ENCODE results near the gene MAPK8IP3. TPM values are rescaled to one million over a fixed set of nuclear protein-coding genes. Genes with fewer than 3 reads are reported as not detected.

The MAPK8IP3 gene
- total and polyA plus RNA-seq, 9 of the 15 experiments (the other 6 are each of a cell fraction or from before 2014, with no cell fraction given) = 0.17 to 58.7 (median 16.7) TPM

DNA sequence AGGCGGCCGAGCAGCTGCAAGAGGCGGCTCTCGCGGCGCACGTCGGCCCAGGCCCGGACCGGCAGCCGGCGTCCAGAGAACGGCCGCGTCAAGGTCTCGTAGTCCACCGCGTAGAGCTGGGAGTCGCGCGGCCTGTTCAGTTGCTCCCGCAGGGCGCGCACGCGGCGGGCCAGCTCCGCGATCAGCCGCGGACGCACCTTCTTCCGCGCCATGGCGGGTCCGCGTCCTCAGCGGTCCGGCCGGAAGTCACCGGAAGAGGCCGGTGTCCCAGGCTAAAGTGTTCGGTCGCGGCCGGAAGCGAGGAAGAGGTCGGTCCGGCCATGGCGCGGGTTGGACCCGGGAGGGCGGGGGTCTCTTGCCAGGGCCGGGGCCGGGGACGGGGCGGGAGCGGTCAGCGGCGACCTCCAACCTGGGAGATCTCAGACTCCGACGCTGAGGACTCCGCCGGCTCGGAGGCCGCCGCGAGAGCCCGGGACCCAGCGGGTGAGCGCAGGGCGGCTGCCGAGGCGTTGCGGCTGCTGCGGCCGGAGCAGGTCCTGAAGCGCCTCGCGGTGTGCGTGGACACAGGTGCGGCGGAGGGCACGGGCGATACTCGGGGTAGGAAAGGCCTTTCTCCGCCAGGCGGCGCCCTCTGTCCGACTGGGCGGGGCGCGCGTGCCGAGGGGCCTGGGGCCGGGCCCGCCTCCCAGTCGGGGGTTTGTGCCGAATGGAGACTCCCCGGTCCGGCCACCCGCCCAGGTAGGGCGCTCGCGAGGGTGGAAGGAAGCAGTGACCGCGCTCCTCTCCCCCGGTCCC lies 67.1 kb downstream of the MAPK8IP3 start, which contains the start of gene MRPS34 (continued):
- TF ChIP-seq ZBTB9 (CRISPR knock-in tag; IDR thresholded peaks at IDR 0.05) = peak; percentile 66; the same call in 1 of the 2 replicates
- TF ChIP-seq THRA (IDR thresholded peaks at IDR 0.05) = no peak
- peak; percentile 77 for TF ChIP-seq NEUROD1 (IDR thresholded peaks at IDR 0.05; ENCODE audit: borderline replicate concordance, low read depth, low read length, partially characterized antibody)
- TF ChIP-seq SOX6 (IDR thresholded peaks at IDR 0.05) = no peak; the same call in 1 of the 2 replicates
- TF ChIP-seq ELF1 (tag; IDR thresholded peaks at IDR 0.05) = peak; percentile 92
- no peak for TF ChIP-seq HDGF (IDR thresholded peaks at IDR 0.05)
- TF ChIP-seq E2F1 (CRISPR knock-in tag; IDR thresholded peaks at IDR 0.05) = peak; percentile 86; the same call in 1 of the 2 replicates
- TF ChIP-seq PCBP2 (IDR thresholded peaks at IDR 0.05; ENCODE audit: low read depth, low read length, poor library complexity, severe bottlenecking) = peak; percentile 13
- TF ChIP-seq ZNF347 (CRISPR knock-in tag; IDR thresholded peaks at IDR 0.05; ENCODE audit: low read depth) = no peak
- TF ChIP-seq RFX7 (CRISPR knock-in tag; IDR thresholded peaks at IDR 0.05) = no peak
- TF ChIP-seq GABPB2 (CRISPR knock-in tag; conservative IDR thresholded peaks at IDR 0.05) = no peak
- TF ChIP-seq PHB (CRISPR knock-in tag; IDR thresholded peaks at IDR 0.05) = 0 out of 2 replicates have a peak, but pooled peaks have one; percentile 75
- no peak for TF ChIP-seq HNRNPK (IDR thresholded peaks at IDR 0.05; ENCODE audit: low read depth, low read length, poor library complexity, severe bottlenecking)
- TF ChIP-seq ZNF75A (CRISPR knock-in tag; IDR thresholded peaks at IDR 0.05) = no peak
- no peak for TF ChIP-seq RBM22 (IDR thresholded peaks at IDR 0.05; ENCODE audit: low read depth, low read length, poor library complexity, severe bottlenecking)
- peak; percentile 91; the same call in 1 of the 2 replicates for TF ChIP-seq KDM2B (CRISPR knock-in tag; IDR thresholded peaks at IDR 0.05)
- TF ChIP-seq, protein P1, sequence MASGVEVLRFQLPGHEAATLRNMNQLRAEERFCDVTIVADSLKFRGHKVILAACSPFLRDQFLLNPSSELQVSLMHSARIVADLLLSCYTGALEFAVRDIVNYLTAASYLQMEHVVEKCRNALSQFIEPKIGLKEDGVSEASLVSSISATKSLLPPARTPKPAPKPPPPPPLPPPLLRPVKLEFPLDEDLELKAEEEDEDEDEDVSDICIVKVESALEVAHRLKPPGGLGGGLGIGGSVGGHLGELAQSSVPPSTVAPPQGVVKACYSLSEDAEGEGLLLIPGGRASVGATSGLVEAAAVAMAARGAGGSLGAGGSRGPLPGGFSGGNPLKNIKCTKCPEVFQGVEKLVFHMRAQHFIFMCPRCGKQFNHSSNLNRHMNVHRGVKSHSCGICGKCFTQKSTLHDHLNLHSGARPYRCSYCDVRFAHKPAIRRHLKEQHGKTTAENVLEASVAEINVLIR (CRISPR knock-in tag; IDR thresholded peaks at IDR 0.05) = no peak
- no peak for TF ChIP-seq ZFP1 (CRISPR knock-in tag; IDR thresholded peaks at IDR 0.05)
- TF ChIP-seq CBFB (CRISPR knock-in tag; IDR thresholded peaks at IDR 0.05) = no peak; the same call in 1 of the 2 replicates
- TF ChIP-seq XRCC5 (IDR thresholded peaks at IDR 0.05; ENCODE audit: low read depth, low read length) = peak; percentile 36
- TF ChIP-seq MCM3 (IDR thresholded peaks at IDR 0.05) = no peak
- no peak for TF ChIP-seq SREBF2 (CRISPR knock-in tag; IDR thresholded peaks at IDR 0.05)
- no peak for TF ChIP-seq RFX1 (IDR thresholded peaks at IDR 0.05)
